ENCODE results near the gene OGN. TPM values are rescaled to one million over a fixed set of nuclear protein-coding genes. Genes with fewer than 3 reads are reported as not detected.

OGN gene
- total and polyA plus RNA-seq, 12 donors = 3.0 to 33.2 (median 14.4) TPM

- H3K27ac ChIP-seq = peak overlapping the region in 1 of 5 donors; percentile 3
- H3K4me3 ChIP-seq = no peak overlapping the region
- no peaks in the 10 kb centered on the region for H3K4me1 ChIP-seq (replicated peaks in 1 of 2)
- no peaks in the 10 kb centered on the region for H3K9me3 ChIP-seq (replicated peaks in 1 of 3)
- DNase-seq = no peak
- no peak for TF ChIP-seq POLR2A (IDR thresholded peaks at IDR 0.05)
- no peak for TF ChIP-seq CTCF (IDR thresholded peaks at IDR 0.05)
- no peaks in the 10 kb centered on the region for H3K36me3 ChIP-seq (replicated peaks in 1 of 2)
- H3K27me3 ChIP-seq = no peaks in the 10 kb centered on the region
- 86 to 92% (median 89%) methylated on average over 5 of the region's 5 CpGs for WGBS, 4 donors
- intact Hi-C loops (cut with DNase I) = loop anchor here in 1 of 2 donors (10.0 kb wide), 1 partner anchor 298 kb away; no protein-coding TSS in a partner anchor
These were observed 28.7 kb upstream of the OGN start for GRCh38 chr9:92432972-92433548.

GRCh38 chr9:92432350-92432749 is 28.0 kb upstream of the OGN start:
- no peak overlapping the region for H3K27ac ChIP-seq
- H3K9me3 ChIP-seq (replicated peaks in 1 of 3) = no peaks in the 10 kb centered on the region
- intact Hi-C loops (cut with DNase I) = loop anchor here in 1 of 2 donors (10.0 kb wide), 1 partner anchor 298 kb away; no protein-coding TSS in a partner anchor
- 81 to 86% (median 84%) methylated on average over 5 of the region's 5 CpGs for WGBS, 4 donors
- peak overlapping the region in 1 of 4 donors; percentile 8 for H3K4me3 ChIP-seq
- H3K27me3 ChIP-seq = no peaks in the 10 kb centered on the region
- TF ChIP-seq CTCF (IDR thresholded peaks at IDR 0.05) = no peak
- no peak for TF ChIP-seq POLR2A (IDR thresholded peaks at IDR 0.05)
- H3K4me1 ChIP-seq (replicated peaks in 1 of 2) = no peaks in the 10 kb centered on the region
- no peaks in the 10 kb centered on the region for H3K36me3 ChIP-seq (replicated peaks in 1 of 2)
- DNase-seq = no peak

- WGBS, 4 donors = 75 to 98% (median 94%) methylated on average over 2 of the region's 2 CpGs
- Histone ChIP-seq H3K4me1 (replicated peaks in 1 of 2) (peaks cover 0 to 8% of the 10 kb centered on the region in 2 donors), H3K27me3 (no peaks in the 10 kb centered on the region), H3K36me3 (replicated peaks in 1 of 2) (no peaks in the 10 kb centered on the region), H3K9me3 (replicated peaks in 1 of 3) (no peaks in the 10 kb centered on the region), H3K27ac (no peak overlapping the region), H3K4me3 (no peak overlapping the region)
- intact Hi-C loops (cut with DNase I) = loop anchor here in 1 of 2 donors (10.0 kb wide), 1 partner anchor 295 kb away; no protein-coding TSS in a partner anchor
- no peak for TF ChIP-seq CTCF (IDR thresholded peaks at IDR 0.05)
- TF ChIP-seq POLR2A (IDR thresholded peaks at IDR 0.05) = no peak
- DNase-seq = no peak
These were observed 25.5 kb upstream of the OGN start for GRCh38 chr9:92429836-92430235.

- WGBS, 4 donors = 80 to 91% (median 82%) methylated on average over 5 of the region's 5 CpGs
- Histone ChIP-seq H3K4me1 (replicated peaks in 1 of 2) (peaks cover 0 to 8% of the 10 kb centered on the region in 2 donors), H3K27me3 (no peaks in the 10 kb centered on the region), H3K4me3 (no peak overlapping the region), H3K27ac (no peak overlapping the region), H3K36me3 (replicated peaks in 1 of 2) (no peaks in the 10 kb centered on the region), H3K9me3 (replicated peaks in 1 of 3) (no peaks in the 10 kb centered on the region)
- intact Hi-C loops (cut with DNase I) = no loop called here
- TF ChIP-seq CTCF (IDR thresholded peaks at IDR 0.05) (no peak), POLR2A (IDR thresholded peaks at IDR 0.05) (no peak)
- DNase-seq = no peak
These were observed 22.2 kb upstream of the OGN start for GRCh38 chr9:92426501-92427145.
